GM12878 (cell line): ENCODE data around the gene MNAT1. TPM values are rescaled to one million over a fixed set of nuclear protein-coding genes. Genes with fewer than 3 reads are reported as not detected.

Experiments
- ATAC-seq: fragments of 200-7000 bp; cut with Tn5 transposase; 3 replicates; pipeline ENCODE4 v1.9.1; 2020; ENCODE audit warnings: mild to moderate bottlenecking, moderate library complexity
- BruUV-seq: library from RNA; stranded (reverse); fragments of 400-500 nt; replicated peaks from 2 replicates; lab custom pipeline; 2021; lab: Mats Ljungman, UMichigan
- CTCF ChIA-PET: fragments of 300-600 bp; sonication (Branson Sonifier 250); formaldehyde crosslinking; extraction: SDS; loops from one replicate; lab custom pipeline; 2021; ENCODE audit warnings: inconsistent platforms; lab: Yijun Ruan, JAX
- POLR2A ChIA-PET: fragments of 350-600 bp; formaldehyde crosslinking; extraction: SDS; loops from one replicate; lab custom pipeline; 2021; ENCODE audit warnings: inconsistent platforms; lab: Charles Lee
- RAD21 ChIA-PET: fragments of 300-600 bp; sonication (Branson Sonifier 250); formaldehyde crosslinking; loops from one replicate; lab custom pipeline; 2023; ENCODE audit warnings: antibody characterized with exemption; ENCODE audit not compliant: unreplicated experiment; lab: Charles Lee
- SMC1A ChIA-PET: fragments of 300-600 bp; sonication (Branson Sonifier 250); formaldehyde crosslinking; loops from one replicate; lab custom pipeline; 2023; ENCODE audit not compliant: unreplicated experiment, uncharacterized antibody; lab: Charles Lee
- DNase-seq: peaks from one replicate; pipeline ENCODE4 v3.0.0-alpha.2; 2011; ENCODE audit warnings: low read depth, low spot score
- FAIRE-seq: peaks from 3 replicates; lab custom pipeline; 2011; peaks lifted over from hg19 to GRCh38; lab: Jason Lieb, UNC
- H2AFZ ChIP-seq: 2 replicates; pipeline ENCODE4 v1.6.0; 2011; ENCODE audit warnings: low read depth, low read length, control low read depth; ENCODE audit not compliant: control insufficient read depth
- H3K27ac ChIP-seq: 2 replicates; pipeline ENCODE4 v1.5.1; 2011; ENCODE audit warnings: control low read depth; ENCODE audit not compliant: control insufficient read depth, insufficient read depth
- H3K27me3 ChIP-seq, 2 experiments: replicated peaks in 1 of 2; 2 replicates each; pipeline versions ENCODE4 v1.6.0 to v1.6.1; 2011; ENCODE audit warnings: low read length in 1 of 2; ENCODE audit not compliant: control insufficient read depth in 2 of 2, insufficient read depth in 2 of 2
- H3K36me3 ChIP-seq, 2 experiments: 2 replicates each; pipeline ENCODE4 v1.5.1; 2011; ENCODE audit warnings: low read length in 1 of 2; ENCODE audit not compliant: control insufficient read depth in 2 of 2, insufficient read depth in 2 of 2
- H3K4me1 ChIP-seq: 2 replicates; pipeline ENCODE4 v1.6.1; 2011; ENCODE audit warnings: mild to moderate bottlenecking, low read length, moderate library complexity, mixed read lengths; ENCODE audit not compliant: control insufficient read depth, insufficient read depth
- H3K4me2 ChIP-seq: 2 replicates; pipeline ENCODE4 v1.6.0; 2011; ENCODE audit warnings: control low read depth; ENCODE audit not compliant: control insufficient read depth, insufficient read depth
- H3K4me3 ChIP-seq: fragments of 200-600 bp; sonication (generic); 2 replicates; pipeline ENCODE4 v1.5.1; 2016
- H3K79me2 ChIP-seq: 2 replicates; pipeline ENCODE4 v1.6.0; 2011; ENCODE audit warnings: low read length; ENCODE audit not compliant: control insufficient read depth, insufficient read depth
- H3K9ac ChIP-seq: 2 replicates; pipeline ENCODE4 v1.8.0; 2011; ENCODE audit warnings: low read length, control low read depth, mixed read lengths; ENCODE audit not compliant: control insufficient read depth, insufficient read depth
- H3K9me3 ChIP-seq: replicated peaks from 3 replicates; pipeline ENCODE4 v1.5.1; 2011; ENCODE audit warnings: mild to moderate bottlenecking, low read length; ENCODE audit not compliant: control insufficient read depth, insufficient read depth
- H4K20me1 ChIP-seq: 2 replicates; pipeline ENCODE4 v1.6.0; 2011; ENCODE audit not compliant: control insufficient read depth, insufficient read depth
- CREM ChIP-seq: IDR thresholded peaks from 2 replicates; pipeline ENCODE4 v1.6.1; 2014; ENCODE audit warnings: antibody characterized with exemption, low read depth
- PML ChIP-seq: IDR thresholded peaks from 2 replicates; pipeline ENCODE4 v1.6.1; 2012; ENCODE audit warnings: low read length, inconsistent platforms
- RUNX3 ChIP-seq: IDR thresholded peaks from 2 replicates; pipeline ENCODE4 v1.6.1; 2012; ENCODE audit warnings: low read length, inconsistent platforms
- SMARCA5 ChIP-seq: fragments of 450-650 bp; IDR thresholded peaks from 2 replicates; pipeline ENCODE4 v1.6.1; 2017; ENCODE audit warnings: mild to moderate bottlenecking
- SP1 ChIP-seq: IDR thresholded peaks from one replicate; pipeline ENCODE4 v1.6.1; 2011; ENCODE audit warnings: low read depth, low read length
- SPI1 ChIP-seq: IDR thresholded peaks from 2 replicates; pipeline ENCODE4 v1.6.1; 2011; ENCODE audit warnings: low read depth, mild to moderate bottlenecking, low read length, moderate library complexity, borderline replicate concordance; ENCODE audit not compliant: insufficient read depth
- TAF1 ChIP-seq: IDR thresholded peaks from 2 replicates; pipeline ENCODE4 v1.6.1; 2011; ENCODE audit warnings: mild to moderate bottlenecking, low read depth, low read length, borderline replicate concordance
- ZNF274 ChIP-seq: IDR thresholded peaks from one replicate; pipeline ENCODE4 v1.8.0; 2011; ENCODE audit not compliant: insufficient read length, insufficient read depth
- WGBS: methylation state at CpG from one replicate; pipeline ENCODE4 v1.1.6; 2016; ENCODE audit warnings: low lambda C conversion rate; ENCODE audit not compliant: insufficient replicate concordance, insufficient coverage; ENCODE audit errors: missing lambda C conversion rate; 5-methylcytosine and 5-hydroxymethylcytosine counted together
- in situ Hi-C: fragments of 300-500 bp; cut with MboI; formaldehyde crosslinking; loops from 9 replicates; pipeline ENCODE4 v1.14.3; 2018; ENCODE audit warnings: mixed read lengths
- intact Hi-C: fragments of 100-400 bp; cut with micrococcal nuclease; formaldehyde crosslinking; loops from one replicate; pipeline ENCODE4 v1.14.2; 2022; ENCODE audit not compliant: unreplicated experiment
- polyA plus RNA-seq, 11 experiments: library from polyadenylated mRNA; depleted of rRNA in 4 of 11; unstranded in 6 of 11; stranded (reverse) in 5 of 11; fragments of >200 nt; fragmentation: Nextera tagmentation in 4 of 11; fragmentation: Illumina TruSeq in 1 of 11; extraction: Ambion mirVana in 4 of 11; extraction: Trizol in 1 of 11; gene quantifications; 1 replicate in 1 of 11; 2 replicates in 10 of 11; pipeline versions ENCODE4 v1.2.1 to v1.2.3, GENCODE V29; 2011 to 2016; ENCODE audit warnings: inconsistent platforms in 2 of 11, missing spikeins in 2 of 11, low read depth in 1 of 11
- total RNA-seq, 4 experiments: library from RNA; depleted of rRNA in 3 of 4; stranded (reverse); fragments of >200 nt in 3 of 4; fragmentation: Illumina TruSeq in 1 of 4; extraction: Trizol in 1 of 4; gene quantifications; 2 replicates each; pipeline versions ENCODE4 v1.2.1 to v1.2.3, GENCODE V29; 2013 to 2021
- TF ChIP-seq, protein P1 (sequence below): fragments of 450-650 bp; IDR thresholded peaks from 2 replicates; pipeline ENCODE4 v1.6.1; 2016; ENCODE audit warnings: mild to moderate bottlenecking
- TF ChIP-seq, protein P2 (sequence below): fragments of 150-350 bp; IDR thresholded peaks from 2 replicates; pipeline ENCODE4 v1.6.1; 2016; ENCODE audit warnings: low read depth, low read length
- TF ChIP-seq, protein P3 (sequence below): fragments of 450-650 bp; formaldehyde crosslinking; IDR thresholded peaks from 2 replicates; pipeline ENCODE4 v1.5.0; 2022; ENCODE audit warnings: mild to moderate bottlenecking, missing genetic modification characterization

MNAT1 gene
- total and polyA plus RNA-seq, 10 of the 15 experiments (the other 5 are each of a cell fraction or from before 2014, with no cell fraction given), result 26.5 to 67.4 (median 40.8) TPM

DNA sequence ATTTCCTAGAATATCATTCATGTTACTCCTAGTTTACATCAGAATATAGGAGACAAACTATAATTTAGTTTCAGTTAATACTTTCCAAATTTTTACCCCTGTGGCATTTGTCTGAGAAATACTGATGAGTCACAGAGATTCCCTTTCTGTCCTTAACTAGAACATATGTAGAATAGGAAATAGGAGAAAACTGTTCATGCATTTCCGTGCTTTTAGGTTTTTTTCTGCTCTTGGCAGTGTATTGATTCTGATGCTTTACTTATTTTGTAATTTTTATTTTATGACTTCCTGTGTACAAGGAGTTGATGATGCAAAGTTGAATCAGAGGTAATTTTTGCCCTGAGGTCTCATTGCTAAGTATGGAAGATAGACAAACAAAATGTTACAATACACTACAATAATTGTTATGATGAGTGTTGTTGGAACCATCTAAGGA lies 23.0 kb downstream of the MNAT1 start:
- Histone ChIP-seq H3K4me3 (no peak overlapping the region), H3K4me2 (no peak overlapping the region), H2AFZ (no peak overlapping the region), H3K27ac (no peak overlapping the region), H3K27me3 (no peaks in the 10 kb centered on the region), H3K9me3 (no peaks in the 10 kb centered on the region), H4K20me1 (no peaks in the 10 kb centered on the region), H3K79me2 (peaks cover 1% of the 10 kb centered on the region; the same call in 1 of the 2 replicates), H3K9ac (no peak overlapping the region), H3K36me3 (no peaks in the 10 kb centered on the region), H3K4me1 (peaks cover 21% of the 10 kb centered on the region)
- in situ Hi-C loops, result no loop called here
- intact Hi-C loops, result loop anchor here (10.0 kb wide), 1 partner anchor 937 kb away; the partner anchor contains the start of gene HIF1A
- no peak for DNase-seq
- ChIA-PET RAD21 (no interaction called here), CTCF (no interaction called here), POLR2A (no interaction called here), SMC1A (interaction anchor here (0.9 to 1.6 kb wide), 2 partner anchors 22 to 222 kb away, joined by 3 read pairs; no protein-coding TSS in a partner anchor)
- no peak for ATAC-seq
- WGBS, result 93% methylated on average over 1 of the region's 1 CpG
- TF ChIP-seq CREM (no peak), PML (no peak), ZNF274 (no peak), SPI1 (no peak), RUNX3 (no peak), SP1 (no peak), TAF1 (no peak), SMARCA5 (no peak)
- TF ChIP-seq, protein P1, sequence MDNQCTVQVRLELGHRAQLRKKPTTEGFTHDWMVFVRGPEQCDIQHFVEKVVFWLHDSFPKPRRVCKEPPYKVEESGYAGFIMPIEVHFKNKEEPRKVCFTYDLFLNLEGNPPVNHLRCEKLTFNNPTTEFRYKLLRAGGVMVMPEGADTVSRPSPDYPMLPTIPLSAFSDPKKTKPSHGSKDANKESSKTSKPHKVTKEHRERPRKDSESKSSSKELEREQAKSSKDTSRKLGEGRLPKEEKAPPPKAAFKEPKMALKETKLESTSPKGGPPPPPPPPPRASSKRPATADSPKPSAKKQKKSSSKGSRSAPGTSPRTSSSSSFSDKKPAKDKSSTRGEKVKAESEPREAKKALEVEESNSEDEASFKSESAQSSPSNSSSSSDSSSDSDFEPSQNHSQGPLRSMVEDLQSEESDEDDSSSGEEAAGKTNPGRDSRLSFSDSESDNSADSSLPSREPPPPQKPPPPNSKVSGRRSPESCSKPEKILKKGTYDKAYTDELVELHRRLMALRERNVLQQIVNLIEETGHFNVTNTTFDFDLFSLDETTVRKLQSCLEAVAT, result no peak
- TF ChIP-seq, protein P2, sequence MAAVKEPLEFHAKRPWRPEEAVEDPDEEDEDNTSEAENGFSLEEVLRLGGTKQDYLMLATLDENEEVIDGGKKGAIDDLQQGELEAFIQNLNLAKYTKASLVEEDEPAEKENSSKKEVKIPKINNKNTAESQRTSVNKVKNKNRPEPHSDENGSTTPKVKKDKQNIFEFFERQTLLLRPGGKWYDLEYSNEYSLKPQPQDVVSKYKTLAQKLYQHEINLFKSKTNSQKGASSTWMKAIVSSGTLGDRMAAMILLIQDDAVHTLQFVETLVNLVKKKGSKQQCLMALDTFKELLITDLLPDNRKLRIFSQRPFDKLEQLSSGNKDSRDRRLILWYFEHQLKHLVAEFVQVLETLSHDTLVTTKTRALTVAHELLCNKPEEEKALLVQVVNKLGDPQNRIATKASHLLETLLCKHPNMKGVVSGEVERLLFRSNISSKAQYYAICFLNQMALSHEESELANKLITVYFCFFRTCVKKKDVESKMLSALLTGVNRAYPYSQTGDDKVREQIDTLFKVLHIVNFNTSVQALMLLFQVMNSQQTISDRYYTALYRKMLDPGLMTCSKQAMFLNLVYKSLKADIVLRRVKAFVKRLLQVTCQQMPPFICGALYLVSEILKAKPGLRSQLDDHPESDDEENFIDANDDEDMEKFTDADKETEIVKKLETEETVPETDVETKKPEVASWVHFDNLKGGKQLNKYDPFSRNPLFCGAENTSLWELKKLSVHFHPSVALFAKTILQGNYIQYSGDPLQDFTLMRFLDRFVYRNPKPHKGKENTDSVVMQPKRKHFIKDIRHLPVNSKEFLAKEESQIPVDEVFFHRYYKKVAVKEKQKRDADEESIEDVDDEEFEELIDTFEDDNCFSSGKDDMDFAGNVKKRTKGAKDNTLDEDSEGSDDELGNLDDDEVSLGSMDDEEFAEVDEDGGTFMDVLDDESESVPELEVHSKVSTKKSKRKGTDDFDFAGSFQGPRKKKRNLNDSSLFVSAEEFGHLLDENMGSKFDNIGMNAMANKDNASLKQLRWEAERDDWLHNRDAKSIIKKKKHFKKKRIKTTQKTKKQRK, result no peak
- TF ChIP-seq, protein P3, sequence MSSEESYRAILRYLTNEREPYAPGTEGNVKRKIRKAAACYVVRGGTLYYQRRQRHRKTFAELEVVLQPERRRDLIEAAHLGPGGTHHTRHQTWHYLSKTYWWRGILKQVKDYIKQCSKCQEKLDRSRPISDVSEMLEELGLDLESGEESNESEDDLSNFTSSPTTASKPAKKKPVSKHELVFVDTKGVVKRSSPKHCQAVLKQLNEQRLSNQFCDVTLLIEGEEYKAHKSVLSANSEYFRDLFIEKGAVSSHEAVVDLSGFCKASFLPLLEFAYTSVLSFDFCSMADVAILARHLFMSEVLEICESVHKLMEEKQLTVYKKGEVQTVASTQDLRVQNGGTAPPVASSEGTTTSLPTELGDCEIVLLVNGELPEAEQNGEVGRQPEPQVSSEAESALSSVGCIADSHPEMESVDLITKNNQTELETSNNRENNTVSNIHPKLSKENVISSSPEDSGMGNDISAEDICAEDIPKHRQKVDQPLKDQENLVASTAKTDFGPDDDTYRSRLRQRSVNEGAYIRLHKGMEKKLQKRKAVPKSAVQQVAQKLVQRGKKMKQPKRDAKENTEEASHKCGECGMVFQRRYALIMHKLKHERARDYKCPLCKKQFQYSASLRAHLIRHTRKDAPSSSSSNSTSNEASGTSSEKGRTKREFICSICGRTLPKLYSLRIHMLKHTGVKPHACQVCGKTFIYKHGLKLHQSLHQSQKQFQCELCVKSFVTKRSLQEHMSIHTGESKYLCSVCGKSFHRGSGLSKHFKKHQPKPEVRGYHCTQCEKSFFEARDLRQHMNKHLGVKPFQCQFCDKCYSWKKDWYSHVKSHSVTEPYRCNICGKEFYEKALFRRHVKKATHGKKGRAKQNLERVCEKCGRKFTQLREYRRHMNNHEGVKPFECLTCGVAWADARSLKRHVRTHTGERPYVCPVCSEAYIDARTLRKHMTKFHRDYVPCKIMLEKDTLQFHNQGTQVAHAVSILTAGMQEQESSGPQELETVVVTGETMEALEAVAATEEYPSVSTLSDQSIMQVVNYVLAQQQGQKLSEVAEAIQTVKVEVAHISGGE (CRISPR knock-in tag), result no peak
- BruUV-seq, result no TSS peak
- FAIRE-seq, result no peak
